Posterior vena cava (tissue), 2 donors: ENCODE results near the gene PCSK6. TPM values are rescaled to one million over a fixed set of nuclear protein-coding genes. Genes with fewer than 3 reads are reported as not detected.

Experiments used
- DNase-seq: peaks from one replicate; pipeline ENCODE4 v3.0.0-alpha.2; 2020; ENCODE audit warnings: low spot score
- intact Hi-C, 2 donors: fragments of 100-400 bp; cut with DNase I; formaldehyde crosslinking; loops; one replicate each; pipeline versions ENCODE4 v1.14.1 to v1.14.2; 2022 to 2023
- total RNA-seq, 2 donors: library from RNA; stranded (reverse); fragmentation: NEBNext Ultra II Directional; extraction: Animal tissue kit (Norgen Biotek cat#: 25700); gene quantifications; one replicate each; pipeline ENCODE4 v1.2.1, GENCODE V29; 2021
- donor health status: DM: yes; HTN: yes; CAD: no.
- donor health status: DM: yes; HTN: yes; CAD: no.

Gene PCSK6
- total RNA-seq, 2 donors from 2014 or later = 9.2 to 9.8 TPM

- DNase-seq = no peak
- intact Hi-C loops = loop anchor here in 1 of 2 donors (10.0 kb wide), 1 partner anchor 187 kb away; no protein-coding TSS in a partner anchor
These were observed 2.5 kb upstream of the PCSK6 start for GRCh38 chr15:101491734-101492640.

GRCh38 chr15:101490922-101491733 lies 1.6 kb upstream of the PCSK6 start:
- peak; percentile 59 for DNase-seq
- intact Hi-C loops = loop anchor here in 1 of 2 donors (10.0 kb wide), 1 partner anchor 186 kb away; no protein-coding TSS in a partner anchor

- DNase-seq = no peak
- intact Hi-C loops = loop anchor here in 1 of 2 donors (10.0 kb wide), 1 partner anchor 186 kb away; no protein-coding TSS in a partner anchor
These were observed 943 bp upstream of the PCSK6 start for GRCh38 chr15:101490408-101490891.

GRCh38 chr15:101489237-101489598 lies 289 bp downstream of the PCSK6 start:
- intact Hi-C loops = no loop called here
- peak; percentile 83 for DNase-seq

- intact Hi-C loops = no loop called here
- peak; percentile 72 for DNase-seq
These were observed 975 bp downstream of the PCSK6 start for GRCh38 chr15:101488300-101489164.

GRCh38 chr15:101486696-101487459 lies 2.6 kb downstream of the PCSK6 start:
- intact Hi-C loops = no loop called here
- no peak for DNase-seq

GRCh38 chr15:101483462-101483861 lies 6.0 kb downstream of the PCSK6 start:
- no peak for DNase-seq
- intact Hi-C loops = no loop called here

- DNase-seq = no peak
- intact Hi-C loops = no loop called here
These were observed 6.8 kb downstream of the PCSK6 start for GRCh38 chr15:101482526-101483371.

GRCh38 chr15:101481917-101482525 lies 7.5 kb downstream of the PCSK6 start:
- DNase-seq = peak; percentile 77
- intact Hi-C loops = no loop called here

- no peak for DNase-seq
- intact Hi-C loops = no loop called here
These were observed 8.2 kb downstream of the PCSK6 start for GRCh38 chr15:101481381-101481705.

- peak; percentile 45 for DNase-seq
- intact Hi-C loops = no loop called here
These were observed 8.7 kb downstream of the PCSK6 start for GRCh38 chr15:101480613-101481380.

GRCh38 chr15:101479851-101480612 lies 9.5 kb downstream of the PCSK6 start:
- intact Hi-C loops = no loop called here
- DNase-seq = peak; percentile 45

GRCh38 chr15:101479342-101479845 lies 10.1 kb downstream of the PCSK6 start:
- intact Hi-C loops = no loop called here

GRCh38 chr15:101478701-101479341 lies 10.7 kb downstream of the PCSK6 start:
- intact Hi-C loops = no loop called here
- no peak for DNase-seq

More at GRCh38 chr15:101479342-101479845, 10.1 kb downstream of the PCSK6 start:
- DNase-seq = no peak

GRCh38 chr15:101477851-101478362 lies 11.6 kb downstream of the PCSK6 start:
- no peak for DNase-seq
- intact Hi-C loops = no loop called here
